ENCODE results near the gene HSFX4.

- TF ChIP-seq POLR2A (IDR thresholded peaks at IDR 0.05; ENCODE audit: low read depth, low read length), result no peak
- no peak for TF ChIP-seq CTCF (IDR thresholded peaks at IDR 0.05; ENCODE audit: extremely low read depth in 1 of 2, insufficient read depth in 1 of 2, low read depth in 1 of 2, low read length in 2 of 2)
- no peak for TF ChIP-seq FOS (IDR thresholded peaks at IDR 0.05; ENCODE audit: borderline replicate concordance, insufficient read depth, low read length)
- TF ChIP-seq EZH2 (IDR thresholded peaks at IDR 0.05; ENCODE audit: borderline replicate concordance, low read depth, low read length, severe bottlenecking), result no peak
- no peak for TF ChIP-seq MAX (IDR thresholded peaks at IDR 0.05; ENCODE audit: insufficient read depth, insufficient read length)
- TF ChIP-seq POLR2AphosphoS5 (IDR thresholded peaks at IDR 0.05; ENCODE audit: insufficient read depth, low read depth, low read length), result no peak
- TF ChIP-seq JUN (IDR thresholded peaks at IDR 0.05; ENCODE audit: borderline replicate concordance, insufficient read depth, insufficient read length, low read depth), result no peak
- no peak for TF ChIP-seq MYC (IDR thresholded peaks at IDR 0.05; ENCODE audit: low read depth, low read length)
Observed at GRCh38 chrX:149937871-149938426, 8.6 kb downstream of the HSFX4 start.

Measured in endothelial cell of umbilical vein (primary cell).